SK-N-MC (cell line): ENCODE data around the gene CCR6.

Experiments used
- EZH2 ChIP-seq: fragments of 200-600 bp; sonication (generic); IDR thresholded peaks from one replicate; pipeline ENCODE4 v1.6.1; 2017; ENCODE audit warnings: antibody characterized with exemption
- FOXP2 ChIP-seq: optimal IDR thresholded peaks from 2 replicates; pipeline ENCODE3; 2011; ENCODE audit warnings: mild to moderate bottlenecking, moderate library complexity; ENCODE audit not compliant: insufficient read depth; ENCODE audit errors: extremely low read length, control extremely low read depth
- POLR2AphosphoS5 ChIP-seq: IDR thresholded peaks from 2 replicates; pipeline ENCODE4 v1.6.1; 2012; ENCODE audit warnings: mild to moderate bottlenecking, low read depth, low read length, borderline replicate concordance

- TF ChIP-seq POLR2AphosphoS5 (no peak), EZH2 (no peak), FOXP2 (no peak)
Measured at GRCh38 chr6:167145461-167145860, 22.6 kb downstream of the CCR6 start.
